NCI-H1105 (cell line): ENCODE data around the gene TMEM212.

Experiments
- DNase-seq: peaks from one replicate; lab custom pipeline; 2025; lab: John Stamatoyannopoulos, UW

TMEM212 gene

GRCh38 chr3:171860830-171861535 is 17.8 kb downstream of the TMEM212 start:
- no peak for DNase-seq

- no peak for DNase-seq
Observed at GRCh38 chr3:171862392-171862791, 19.2 kb downstream of the TMEM212 start.

GRCh38 chr3:171862993-171863521 is 19.9 kb downstream of the TMEM212 start:
- DNase-seq, result no peak

- DNase-seq, result no peak
Observed at GRCh38 chr3:171863920-171864319, 20.8 kb downstream of the TMEM212 start.

- no peak for DNase-seq
Observed at GRCh38 chr3:171865191-171865865, 22.2 kb downstream of the TMEM212 start.

- no peak for DNase-seq
Observed at GRCh38 chr3:171867981-171868380, 24.8 kb downstream of the TMEM212 start.

- DNase-seq, result no peak
Observed at GRCh38 chr3:171871392-171872274, 28.5 kb downstream of the TMEM212 start.

GRCh38 chr3:171873580-171873979 is 30.4 kb downstream of the TMEM212 start:
- DNase-seq, result no peak

GRCh38 chr3:171874251-171874681 is 31.1 kb downstream of the TMEM212 start:
- no peak for DNase-seq

- no peak for DNase-seq
Observed at GRCh38 chr3:171874879-171875278, 31.7 kb downstream of the TMEM212 start.

- no peak for DNase-seq
Observed at GRCh38 chr3:171875923-171876412, 32.8 kb downstream of the TMEM212 start.

GRCh38 chr3:171876680-171877147 is 33.6 kb downstream of the TMEM212 start:
- no peak for DNase-seq

- DNase-seq, result no peak
Observed at GRCh38 chr3:171878461-171879225, 35.5 kb downstream of the TMEM212 start.

- no peak for DNase-seq
Observed at GRCh38 chr3:171879472-171879871, 36.3 kb downstream of the TMEM212 start.

GRCh38 chr3:171880101-171880870 is 37.1 kb downstream of the TMEM212 start:
- DNase-seq, result no peak

- DNase-seq, result no peak
Observed at GRCh38 chr3:171881251-171881650, 38.1 kb downstream of the TMEM212 start.

GRCh38 chr3:171883257-171883892 is 40.2 kb downstream of the TMEM212 start:
- no peak for DNase-seq

GRCh38 chr3:171883893-171884279 is 40.7 kb downstream of the TMEM212 start:
- DNase-seq, result no peak

- no peak for DNase-seq
Observed at GRCh38 chr3:171888466-171888865, 45.3 kb downstream of the TMEM212 start.

- DNase-seq, result no peak
Observed at GRCh38 chr3:171890398-171890797, 47.2 kb downstream of the TMEM212 start.
